A549 (cell line): ENCODE measurements around the gene NIFK.

ENCODE experiments used
- CEBPB ChIP-seq, 2 experiments: fragments of >200 bp in 1 of 2; sonication (Bioruptor Twin) in 1 of 2; formaldehyde crosslinking in 1 of 2; IDR thresholded peaks; 2 replicates each; pipeline ENCODE4 v1.6.1; 2012 to 2016
- CTCF ChIP-seq: fragments of >200 bp; sonication (Bioruptor Twin); formaldehyde crosslinking; IDR thresholded peaks from 3 replicates; pipeline ENCODE4 v1.5.1; 2016
- ESRRA ChIP-seq: fragments of 150-350 bp; IDR thresholded peaks from 2 replicates; pipeline ENCODE4 v1.6.1; 2014; ENCODE audit warnings: mild to moderate bottlenecking, low read length, borderline replicate concordance
- JUN ChIP-seq, 2 experiments: fragments of >200 bp; sonication (Bioruptor Twin); formaldehyde crosslinking; IDR thresholded peaks; 2 replicates in 1 of 2; 3 replicates in 1 of 2; pipeline ENCODE4 v1.6.1; 2016 to 2017
- MAX ChIP-seq: IDR thresholded peaks from 2 replicates; pipeline ENCODE4 v1.6.1; 2012
- PBX3 ChIP-seq: IDR thresholded peaks from 2 replicates; pipeline ENCODE4 v1.6.1; 2012
- POLR2A ChIP-seq: IDR thresholded peaks from 2 replicates; pipeline ENCODE4 v1.6.1; 2012; ENCODE audit warnings: mild to moderate bottlenecking, low read length
- RAD21 ChIP-seq, 2 experiments: fragments of >200 bp in 1 of 2; sonication (Bioruptor Twin) in 1 of 2; formaldehyde crosslinking in 1 of 2; IDR thresholded peaks in 1 of 2; conservative IDR thresholded peaks in 1 of 2; 2 replicates in 1 of 2; 3 replicates in 1 of 2; pipeline ENCODE4 v1.6.1; 2012 to 2018; ENCODE audit warnings: inconsistent platforms in 1 of 2
- RCOR1 ChIP-seq: fragments of 150-350 bp; IDR thresholded peaks from 2 replicates; pipeline ENCODE4 v1.6.1; 2014; ENCODE audit warnings: antibody characterized with exemption, low read length, low read depth
- RFX5 ChIP-seq: fragments of 450-650 bp; IDR thresholded peaks from 2 replicates; pipeline ENCODE4 v1.7.1; 2014; ENCODE audit warnings: antibody characterized with exemption, mild to moderate bottlenecking, moderate library complexity

- TF ChIP-seq CTCF: no peak
- no peak for TF ChIP-seq RAD21 (conservative IDR thresholded peaks at IDR 0.05 in 1 of 2, IDR thresholded peaks at IDR 0.05 in 1 of 2)
- no peak for TF ChIP-seq ESRRA
- no peak for TF ChIP-seq JUN (IDR thresholded peaks at IDR 0.05)
- no peak for TF ChIP-seq MAX
- no peak for TF ChIP-seq POLR2A
- no peak for TF ChIP-seq PBX3
- TF ChIP-seq CEBPB (IDR thresholded peaks at IDR 0.05): no peak
- no peak for TF ChIP-seq RFX5
- TF ChIP-seq RCOR1: no peak
Measured at GRCh38 chr2:121698318-121698930, 38.3 kb downstream of the NIFK start.
